GM10266 (cell line): ENCODE data around the gene CLDN20.

Experiments
- DNase-seq: peaks from one replicate; pipeline ENCODE4 v3.0.0; 2012; ENCODE audit errors: extremely low spot score
- TF ChIP-seq, protein P1 (sequence below): IDR thresholded peaks from 2 replicates; pipeline ENCODE4 v1.5.1; 2012; ENCODE audit warnings: mild to moderate bottlenecking, low read depth; ENCODE audit not compliant: control insufficient read depth, insufficient read depth; ENCODE audit errors: missing control alignments

CLDN20 gene

DNA sequence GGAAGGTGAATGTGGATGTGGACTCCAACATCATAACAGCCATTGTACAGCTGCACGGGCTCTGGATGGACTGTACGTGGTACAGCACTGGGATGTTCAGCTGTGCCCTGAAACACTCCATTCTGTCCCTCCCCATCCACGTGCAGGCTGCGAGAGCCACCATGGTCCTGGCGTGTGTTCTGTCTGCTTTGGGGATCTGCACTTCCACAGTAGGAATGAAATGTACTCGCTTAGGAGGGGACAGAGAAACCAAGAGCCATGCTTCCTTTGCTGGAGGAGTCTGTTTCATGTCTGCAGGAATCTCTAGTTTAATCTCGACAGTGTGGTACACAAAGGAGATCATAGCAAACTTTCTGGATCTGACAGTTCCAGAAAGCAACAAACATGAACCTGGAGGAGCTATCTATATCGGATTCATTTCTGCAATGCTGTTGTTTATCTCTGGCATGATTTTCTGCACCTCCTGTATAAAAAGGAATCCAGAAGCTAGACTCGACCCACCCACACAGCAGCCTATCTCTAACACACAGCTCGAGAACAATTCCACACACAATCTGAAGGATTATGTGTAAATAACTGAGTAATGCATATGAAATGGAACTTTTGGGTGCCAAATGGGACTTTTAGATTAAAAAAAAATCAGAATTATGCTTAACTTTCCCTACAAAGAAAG, 12.1 kb downstream of the CLDN20 start:
- TF ChIP-seq, protein P1, sequence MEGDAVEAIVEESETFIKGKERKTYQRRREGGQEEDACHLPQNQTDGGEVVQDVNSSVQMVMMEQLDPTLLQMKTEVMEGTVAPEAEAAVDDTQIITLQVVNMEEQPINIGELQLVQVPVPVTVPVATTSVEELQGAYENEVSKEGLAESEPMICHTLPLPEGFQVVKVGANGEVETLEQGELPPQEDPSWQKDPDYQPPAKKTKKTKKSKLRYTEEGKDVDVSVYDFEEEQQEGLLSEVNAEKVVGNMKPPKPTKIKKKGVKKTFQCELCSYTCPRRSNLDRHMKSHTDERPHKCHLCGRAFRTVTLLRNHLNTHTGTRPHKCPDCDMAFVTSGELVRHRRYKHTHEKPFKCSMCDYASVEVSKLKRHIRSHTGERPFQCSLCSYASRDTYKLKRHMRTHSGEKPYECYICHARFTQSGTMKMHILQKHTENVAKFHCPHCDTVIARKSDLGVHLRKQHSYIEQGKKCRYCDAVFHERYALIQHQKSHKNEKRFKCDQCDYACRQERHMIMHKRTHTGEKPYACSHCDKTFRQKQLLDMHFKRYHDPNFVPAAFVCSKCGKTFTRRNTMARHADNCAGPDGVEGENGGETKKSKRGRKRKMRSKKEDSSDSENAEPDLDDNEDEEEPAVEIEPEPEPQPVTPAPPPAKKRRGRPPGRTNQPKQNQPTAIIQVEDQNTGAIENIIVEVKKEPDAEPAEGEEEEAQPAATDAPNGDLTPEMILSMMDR = no peak

DNA sequence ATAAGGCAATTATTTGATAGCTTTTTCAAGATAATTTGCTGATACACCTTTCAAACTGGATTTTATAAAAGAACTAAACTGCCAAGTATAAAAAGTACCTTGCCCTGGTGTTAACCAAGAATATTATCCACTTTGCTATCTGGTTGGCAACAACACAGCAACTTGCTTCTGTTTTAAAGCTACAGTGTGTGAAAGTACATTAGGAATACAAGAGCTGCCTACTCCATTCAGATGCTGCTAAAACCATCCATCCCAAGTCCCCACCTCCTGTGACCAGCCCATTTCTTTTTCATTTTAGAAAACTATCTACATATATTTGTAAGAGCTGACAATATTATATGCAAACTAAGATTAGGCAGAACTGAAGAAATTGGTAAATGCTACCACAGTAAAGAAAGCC, 12.8 kb downstream of the CLDN20 start:
- TF ChIP-seq, protein P1 = no peak
- no peak for DNase-seq

More for the DNA sequence above, 12.1 kb downstream of the CLDN20 start:
- DNase-seq = no peak

DNA sequence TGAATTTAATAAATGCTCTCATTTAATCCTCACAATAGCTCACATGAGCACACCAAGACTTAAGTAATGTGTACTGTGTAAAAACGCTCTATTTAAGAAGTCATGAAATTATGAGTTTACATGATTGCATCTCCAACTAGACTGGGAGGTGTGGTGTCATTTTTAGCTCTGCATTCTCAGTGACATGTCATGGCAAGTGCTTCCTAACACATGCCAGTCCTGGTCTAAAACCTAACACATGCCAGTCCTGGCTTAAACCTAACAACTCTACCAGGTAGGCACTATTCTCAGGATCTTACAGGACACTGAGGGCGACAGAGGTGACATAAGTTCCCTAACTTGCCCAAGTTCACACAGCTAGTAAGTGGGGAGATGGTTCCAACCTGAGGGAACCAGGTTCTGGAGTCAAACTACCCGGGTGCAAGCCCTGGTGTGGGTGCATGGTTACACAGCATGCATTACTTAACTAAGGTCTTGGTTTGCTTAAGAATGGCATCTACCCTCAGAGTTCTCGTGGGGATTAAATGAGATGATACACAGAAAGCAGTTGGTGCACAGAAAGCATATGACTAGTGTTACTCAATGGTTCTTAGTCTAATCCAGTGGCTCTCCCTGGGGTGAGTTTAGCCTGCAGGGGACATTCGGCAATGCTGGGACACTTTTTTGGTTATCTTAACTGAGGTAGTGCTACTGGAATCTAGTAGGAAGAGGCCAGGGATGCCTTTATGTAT, 14.7 kb downstream of the CLDN20 start:
- no peak for DNase-seq
- TF ChIP-seq, protein P1 = no peak

DNA sequence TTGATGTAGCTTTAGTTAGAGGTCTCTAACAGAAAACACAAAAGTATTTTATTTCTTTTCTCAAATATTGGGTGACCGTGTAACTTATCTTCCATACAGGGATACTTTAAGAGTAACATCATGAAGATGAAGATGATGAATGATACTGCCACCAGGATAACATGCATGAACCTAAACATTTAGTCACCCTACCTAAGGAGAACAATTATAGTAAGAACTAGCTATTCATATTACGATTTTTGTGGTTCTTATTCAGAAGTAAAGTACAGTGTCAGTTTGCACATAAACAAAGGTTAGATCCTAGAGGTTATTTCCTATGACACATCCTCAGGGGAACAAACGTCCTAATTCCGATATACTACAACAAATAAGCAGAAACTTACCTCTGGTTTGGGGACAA, 21.0 kb downstream of the CLDN20 start:
- DNase-seq = no peak
- TF ChIP-seq, protein P1 = no peak

DNA sequence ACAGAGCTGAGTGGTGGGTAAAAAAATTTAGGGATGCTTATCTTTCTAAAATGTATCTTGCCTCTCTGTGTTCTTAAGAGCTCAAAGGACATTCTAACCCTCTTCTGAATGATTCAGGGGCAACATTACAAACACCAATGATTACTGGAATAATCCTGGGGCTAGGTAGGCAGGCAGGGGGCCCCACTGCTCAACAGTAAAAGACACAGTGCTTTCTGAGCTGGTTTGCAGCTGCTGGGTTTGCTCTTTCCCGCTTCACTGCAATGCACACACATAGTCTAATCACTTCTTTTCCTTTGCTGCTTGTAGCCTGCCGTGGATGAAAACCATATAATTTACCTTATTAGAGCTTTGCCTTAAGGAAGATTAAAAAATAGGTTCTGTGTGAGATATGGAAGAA, 23.9 kb downstream of the CLDN20 start:
- TF ChIP-seq, protein P1 = no peak
- no peak for DNase-seq

DNA sequence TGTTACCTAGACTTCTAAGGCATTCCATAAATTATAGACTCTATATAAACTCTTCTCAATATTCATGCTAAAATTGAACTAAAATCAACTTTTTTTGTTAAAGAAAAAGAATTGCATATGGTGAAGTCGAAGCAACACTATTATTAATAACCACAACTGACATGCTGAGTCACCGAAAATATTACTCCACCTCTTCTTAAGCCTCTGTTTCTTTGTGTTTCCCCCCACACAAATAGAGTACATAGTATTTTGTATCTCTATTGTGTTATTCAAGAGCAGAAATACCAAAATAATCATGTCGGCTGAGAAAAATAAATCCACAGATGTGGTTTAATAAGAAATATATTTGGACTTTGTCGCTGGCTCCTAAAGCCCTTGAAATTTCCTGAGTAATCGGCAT, 26.7 kb downstream of the CLDN20 start:
- TF ChIP-seq, protein P1 = no peak
- DNase-seq = no peak

DNA sequence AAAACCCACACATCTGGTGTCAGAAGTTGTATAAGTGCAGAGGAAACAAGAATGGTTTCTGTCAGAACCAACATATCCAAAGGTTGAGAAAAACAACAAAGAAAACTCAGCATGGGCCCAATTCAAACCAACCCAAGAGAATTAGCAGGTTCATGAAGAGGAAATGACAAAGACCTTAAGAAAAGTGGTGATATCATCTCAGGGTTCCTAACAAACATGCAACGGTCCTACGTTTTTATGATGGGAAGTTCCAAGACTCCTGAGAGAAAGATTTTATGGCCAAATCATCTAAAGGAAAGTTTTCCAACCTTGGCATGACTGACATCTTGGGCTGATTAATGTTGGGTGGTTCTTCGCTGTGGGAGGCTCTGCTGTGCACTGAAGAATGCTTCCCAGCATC, 27.5 kb downstream of the CLDN20 start:
- no peak for DNase-seq
- TF ChIP-seq, protein P1 = no peak
